CMK (cell line): Measurements from ENCODE around the gene EXOC6B.
"Not testable (repeated sequence)": the region's sequence is repeated elsewhere in the genome, so short reads cannot be mapped to it uniquely, and the experiment has no call there.

Experiments used
- DNase-seq: peaks from one replicate; pipeline ENCODE4 v3.0.0-alpha.2; 2010; ENCODE audit warnings: low read depth

EXOC6B gene

GRCh38 chr2:72676341-72677025 is 149.3 kb downstream of the EXOC6B start:
- no peak for DNase-seq

GRCh38 chr2:72674982-72675915 is 150.6 kb downstream of the EXOC6B start:
- DNase-seq: no peak

GRCh38 chr2:72673279-72673678 is 152.6 kb downstream of the EXOC6B start:
- no peak for DNase-seq

GRCh38 chr2:72669121-72669520 is 156.7 kb downstream of the EXOC6B start:
- no peak for DNase-seq

- no peak for DNase-seq
Measured at GRCh38 chr2:72668647-72669046, 157.2 kb downstream of the EXOC6B start.

GRCh38 chr2:72665448-72665847 is 160.4 kb downstream of the EXOC6B start:
- DNase-seq: no peak

- DNase-seq: no peak
Measured at GRCh38 chr2:72661985-72662384, 163.8 kb downstream of the EXOC6B start.

- no peak for DNase-seq
Measured at GRCh38 chr2:72649810-72650209, 176.0 kb downstream of the EXOC6B start.

- DNase-seq: not testable (repeated sequence)
Measured at GRCh38 chr2:72641221-72641620, 184.6 kb downstream of the EXOC6B start.

- no peak for DNase-seq
Measured at GRCh38 chr2:72638600-72639211, 187.1 kb downstream of the EXOC6B start.

- no peak for DNase-seq
Measured at GRCh38 chr2:72636210-72636609, 189.6 kb downstream of the EXOC6B start.

- no peak for DNase-seq
Measured at GRCh38 chr2:72630767-72631166, 195.1 kb downstream of the EXOC6B start.

- no peak for DNase-seq
Measured at GRCh38 chr2:72629062-72629461, 196.8 kb downstream of the EXOC6B start.

GRCh38 chr2:72627083-72627482 is 198.8 kb downstream of the EXOC6B start:
- DNase-seq: no peak

GRCh38 chr2:72625366-72625765 is 200.5 kb downstream of the EXOC6B start:
- DNase-seq: no peak

- DNase-seq: no peak
Measured at GRCh38 chr2:72623481-72623880, 202.4 kb downstream of the EXOC6B start.

- no peak for DNase-seq
Measured at GRCh38 chr2:72619626-72620025, 206.2 kb downstream of the EXOC6B start.

- DNase-seq: no peak
Measured at GRCh38 chr2:72613931-72614330, 211.9 kb downstream of the EXOC6B start.

GRCh38 chr2:72612614-72613160 is 213.1 kb downstream of the EXOC6B start:
- no peak for DNase-seq

- no peak for DNase-seq
Measured at GRCh38 chr2:72607189-72607588, 218.6 kb downstream of the EXOC6B start.

GRCh38 chr2:72605836-72606442 is 219.9 kb downstream of the EXOC6B start:
- no peak for DNase-seq

- no peak for DNase-seq
Measured at GRCh38 chr2:72604468-72604867, 221.4 kb downstream of the EXOC6B start.
